Endothelial cell of hepatic sinusoid (primary cell): Measurements from ENCODE around the gene CCNA1.

Source experiments
- in situ Hi-C: cut with HindIII; loops from 2 replicates; pipeline ENCODE4 v1.10.0; 2017; ENCODE audit warnings: low sequenced_read_pairs

The CCNA1 gene

DNA sequence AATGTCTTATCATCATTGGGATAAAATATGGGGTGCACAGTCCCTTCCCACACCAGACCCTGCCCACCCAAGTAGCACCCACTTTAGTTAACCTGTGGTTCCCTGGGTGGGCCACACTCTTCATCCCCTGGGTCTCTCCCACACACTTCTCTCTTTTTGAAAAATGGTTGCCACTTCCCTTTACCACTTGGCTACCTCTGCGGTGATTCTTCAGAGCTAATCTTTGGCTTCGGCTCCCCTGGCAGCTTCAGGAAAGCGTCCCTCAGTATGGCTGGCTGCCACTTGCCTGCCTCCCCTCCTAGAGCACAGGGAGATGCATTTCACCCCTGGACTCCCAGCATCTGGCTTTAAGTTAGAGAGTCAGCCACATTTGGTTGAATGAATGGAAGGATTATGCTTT lies 18.2 kb downstream of the CCNA1 start:
- in situ Hi-C loops, result loop anchor here (10.0 kb wide), 1 partner anchor 284 kb away; no protein-coding TSS in a partner anchor

- in situ Hi-C loops, result loop anchor here (10.0 kb wide), 1 partner anchor 281 kb away; no protein-coding TSS in a partner anchor
These were observed 21.2 kb downstream of the CCNA1 start for GRCh38 chr13:36453516-36453915.

- in situ Hi-C loops, result loop anchor here (10.0 kb wide), 1 partner anchor 281 kb away; no protein-coding TSS in a partner anchor
These were observed 21.8 kb downstream of the CCNA1 start for GRCh38 chr13:36454121-36454520.

DNA sequence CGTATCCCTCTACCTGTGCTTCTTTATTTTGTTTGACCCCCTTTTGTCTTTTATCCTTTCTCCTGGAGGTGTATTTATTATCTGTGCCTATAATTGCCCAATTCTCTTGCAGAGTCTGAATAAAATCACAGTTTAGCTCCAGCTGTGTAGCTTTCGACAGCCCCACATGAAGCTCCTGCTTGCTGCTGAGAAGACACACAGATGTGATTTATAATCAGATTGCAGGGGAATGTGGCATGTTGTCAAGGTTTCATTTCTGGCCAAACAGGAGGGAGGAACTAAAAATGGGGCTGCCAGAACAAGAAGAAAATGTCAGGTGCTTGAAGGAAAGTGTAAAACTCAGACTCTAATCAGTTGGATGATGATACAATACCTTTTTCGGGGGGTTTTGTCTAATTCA lies 22.7 kb downstream of the CCNA1 start:
- in situ Hi-C loops, result loop anchor here (10.0 kb wide), 1 partner anchor 280 kb away; no protein-coding TSS in a partner anchor

DNA sequence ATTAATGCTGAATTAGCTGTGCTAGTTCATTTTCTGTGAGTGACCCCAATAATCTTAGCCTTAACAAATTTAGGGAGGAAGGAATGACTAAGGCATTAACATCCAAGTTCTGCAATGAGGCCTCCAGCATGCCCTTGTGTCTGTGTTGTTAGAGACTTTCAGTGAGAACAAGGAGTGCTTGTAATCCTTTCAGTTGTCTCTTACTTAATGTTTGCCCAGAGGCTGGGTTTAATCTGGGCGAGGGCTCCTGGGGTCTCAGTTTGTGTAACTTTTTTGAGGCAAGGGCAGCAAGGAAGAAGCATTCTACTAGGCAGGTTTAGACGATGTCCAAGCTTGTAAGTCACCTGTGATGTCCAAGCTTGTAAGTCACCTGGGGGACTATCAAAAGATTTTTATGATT lies 24.3 kb downstream of the CCNA1 start:
- in situ Hi-C loops, result loop anchor here (10.0 kb wide), 1 partner anchor 278 kb away; no protein-coding TSS in a partner anchor

GRCh38 chr13:36461506-36461905 lies 29.2 kb downstream of the CCNA1 start:
- in situ Hi-C loops, result no loop called here

- in situ Hi-C loops, result no loop called here
These were observed 43.2 kb downstream of the CCNA1 start for GRCh38 chr13:36475468-36475867.

DNA sequence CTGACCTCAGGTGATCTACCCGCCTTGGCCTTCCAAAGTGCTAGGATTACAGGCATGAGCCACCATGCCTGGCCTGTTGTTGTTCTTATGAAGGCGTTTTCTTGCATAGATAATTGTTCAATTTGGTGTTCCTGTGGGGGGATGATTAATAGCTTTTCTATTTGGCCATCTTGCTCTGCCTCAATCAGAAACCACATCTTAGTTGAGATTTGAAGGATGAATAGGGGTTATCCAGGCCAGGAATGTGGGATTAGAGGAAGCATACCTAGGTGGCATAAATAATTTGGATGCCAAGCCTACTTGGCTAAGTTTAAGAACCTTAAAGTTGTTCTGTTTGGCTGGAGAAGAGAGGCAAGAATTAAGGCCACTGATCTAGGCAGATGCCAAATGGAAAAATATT lies 44.4 kb downstream of the CCNA1 start:
- in situ Hi-C loops, result no loop called here

DNA sequence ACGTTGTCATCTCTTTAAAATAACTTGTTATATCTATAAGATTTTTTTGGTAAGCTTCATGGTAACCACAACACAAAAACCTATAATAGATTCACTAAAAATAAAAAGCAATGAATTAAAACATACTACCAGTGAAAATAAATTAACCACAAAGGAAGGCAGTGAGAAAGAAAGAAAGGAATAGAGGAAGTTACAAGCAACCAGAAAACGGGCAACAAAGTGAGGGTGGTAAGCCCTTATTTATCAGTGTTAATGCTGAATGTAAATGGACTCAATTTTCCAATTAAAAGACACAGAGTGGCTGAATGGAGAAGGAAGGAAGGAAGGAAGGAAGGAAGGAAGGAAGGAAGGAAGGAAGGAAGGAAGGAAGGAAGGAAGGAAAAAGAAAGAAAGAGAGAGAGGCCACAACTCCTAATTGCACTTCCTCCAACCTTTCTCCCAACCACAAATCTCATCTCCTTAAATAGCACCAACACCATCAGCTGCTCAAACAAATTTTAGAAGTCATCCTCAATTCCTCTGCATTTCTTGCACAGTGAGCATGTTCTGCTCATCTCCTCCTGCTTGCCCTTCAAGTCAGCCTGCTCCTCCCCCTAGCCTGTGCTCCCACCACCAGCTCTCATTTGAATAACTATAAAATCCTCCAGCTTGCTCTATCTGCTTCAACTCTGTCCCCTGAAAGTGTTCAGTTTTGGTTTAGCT lies 48.6 kb downstream of the CCNA1 start:
- in situ Hi-C loops, result no loop called here

- in situ Hi-C loops, result no loop called here
These were observed 57.8 kb downstream of the CCNA1 start for GRCh38 chr13:36490055-36490454.
